ENCODE measurements around the gene L3MBTL4. TPM values are rescaled to one million over a fixed set of nuclear protein-coding genes. Genes with fewer than 3 reads are reported as not detected.

L3MBTL4 gene
- total RNA-seq, 1 experiment from 2014 or later, result 0.87 TPM

DNA sequence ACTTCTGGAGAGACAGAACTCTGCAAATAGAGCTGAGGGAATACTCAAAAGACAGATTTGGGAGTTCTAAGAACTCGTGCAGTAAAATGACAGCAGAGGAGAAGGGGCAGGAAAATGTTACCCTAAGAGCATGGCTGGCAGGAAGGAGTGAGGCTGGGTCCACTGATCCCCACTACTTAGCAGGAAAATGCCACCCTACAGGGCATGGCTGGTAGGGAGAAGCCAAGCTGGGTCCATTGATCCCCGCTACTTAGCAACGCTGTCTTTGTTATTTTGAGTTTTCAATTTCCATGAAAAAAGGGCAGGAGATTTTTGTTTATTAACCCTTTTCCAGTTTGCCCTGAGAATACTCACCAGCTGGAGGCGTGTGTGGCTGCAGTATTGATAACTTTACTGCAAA lies 419.1 kb downstream of the L3MBTL4 start:
- intact Hi-C loops (cut with micrococcal nuclease; ENCODE audit: unreplicated experiment), result no loop called here
- Histone ChIP-seq H3K36me3 (ENCODE audit: control insufficient read depth, insufficient read depth, low read length) (no peaks in the 10 kb centered on the region), H3K4me3 (ENCODE audit: low read depth in 2 of 2, low read length in 2 of 2) (no peak overlapping the region), H3K27me3 (ENCODE audit: control insufficient read depth, insufficient read depth, low read length) (no peaks in the 10 kb centered on the region), H3K27ac (ENCODE audit: low read length) (no peak overlapping the region), H3K4me1 (ENCODE audit: control insufficient read depth, insufficient read depth, low read length) (no peaks in the 10 kb centered on the region), H3K9me3 (ENCODE audit: control insufficient read depth, insufficient read depth, low read depth, low read length) (no peaks in the 10 kb centered on the region)
- DNase-seq (ENCODE audit: low read depth, low spot score) (no peak), ATAC-seq (no peak)
- BruUV-seq (replicated peaks), result no TSS peak
- CTCF ChIA-PET, result no interaction called here
- TF ChIP-seq, protein P1, sequence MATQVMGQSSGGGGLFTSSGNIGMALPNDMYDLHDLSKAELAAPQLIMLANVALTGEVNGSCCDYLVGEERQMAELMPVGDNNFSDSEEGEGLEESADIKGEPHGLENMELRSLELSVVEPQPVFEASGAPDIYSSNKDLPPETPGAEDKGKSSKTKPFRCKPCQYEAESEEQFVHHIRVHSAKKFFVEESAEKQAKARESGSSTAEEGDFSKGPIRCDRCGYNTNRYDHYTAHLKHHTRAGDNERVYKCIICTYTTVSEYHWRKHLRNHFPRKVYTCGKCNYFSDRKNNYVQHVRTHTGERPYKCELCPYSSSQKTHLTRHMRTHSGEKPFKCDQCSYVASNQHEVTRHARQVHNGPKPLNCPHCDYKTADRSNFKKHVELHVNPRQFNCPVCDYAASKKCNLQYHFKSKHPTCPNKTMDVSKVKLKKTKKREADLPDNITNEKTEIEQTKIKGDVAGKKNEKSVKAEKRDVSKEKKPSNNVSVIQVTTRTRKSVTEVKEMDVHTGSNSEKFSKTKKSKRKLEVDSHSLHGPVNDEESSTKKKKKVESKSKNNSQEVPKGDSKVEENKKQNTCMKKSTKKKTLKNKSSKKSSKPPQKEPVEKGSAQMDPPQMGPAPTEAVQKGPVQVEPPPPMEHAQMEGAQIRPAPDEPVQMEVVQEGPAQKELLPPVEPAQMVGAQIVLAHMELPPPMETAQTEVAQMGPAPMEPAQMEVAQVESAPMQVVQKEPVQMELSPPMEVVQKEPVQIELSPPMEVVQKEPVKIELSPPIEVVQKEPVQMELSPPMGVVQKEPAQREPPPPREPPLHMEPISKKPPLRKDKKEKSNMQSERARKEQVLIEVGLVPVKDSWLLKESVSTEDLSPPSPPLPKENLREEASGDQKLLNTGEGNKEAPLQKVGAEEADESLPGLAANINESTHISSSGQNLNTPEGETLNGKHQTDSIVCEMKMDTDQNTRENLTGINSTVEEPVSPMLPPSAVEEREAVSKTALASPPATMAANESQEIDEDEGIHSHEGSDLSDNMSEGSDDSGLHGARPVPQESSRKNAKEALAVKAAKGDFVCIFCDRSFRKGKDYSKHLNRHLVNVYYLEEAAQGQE (IDR thresholded peaks at IDR 0.05; ENCODE audit: insufficient read depth in 1 of 2, low read depth in 2 of 2, low read length in 1 of 2), result no peak
- no peak for TF ChIP-seq POLR2AphosphoS5 (IDR thresholded peaks at IDR 0.05; ENCODE audit: low read depth, low read length)
- TF ChIP-seq, protein P2, sequence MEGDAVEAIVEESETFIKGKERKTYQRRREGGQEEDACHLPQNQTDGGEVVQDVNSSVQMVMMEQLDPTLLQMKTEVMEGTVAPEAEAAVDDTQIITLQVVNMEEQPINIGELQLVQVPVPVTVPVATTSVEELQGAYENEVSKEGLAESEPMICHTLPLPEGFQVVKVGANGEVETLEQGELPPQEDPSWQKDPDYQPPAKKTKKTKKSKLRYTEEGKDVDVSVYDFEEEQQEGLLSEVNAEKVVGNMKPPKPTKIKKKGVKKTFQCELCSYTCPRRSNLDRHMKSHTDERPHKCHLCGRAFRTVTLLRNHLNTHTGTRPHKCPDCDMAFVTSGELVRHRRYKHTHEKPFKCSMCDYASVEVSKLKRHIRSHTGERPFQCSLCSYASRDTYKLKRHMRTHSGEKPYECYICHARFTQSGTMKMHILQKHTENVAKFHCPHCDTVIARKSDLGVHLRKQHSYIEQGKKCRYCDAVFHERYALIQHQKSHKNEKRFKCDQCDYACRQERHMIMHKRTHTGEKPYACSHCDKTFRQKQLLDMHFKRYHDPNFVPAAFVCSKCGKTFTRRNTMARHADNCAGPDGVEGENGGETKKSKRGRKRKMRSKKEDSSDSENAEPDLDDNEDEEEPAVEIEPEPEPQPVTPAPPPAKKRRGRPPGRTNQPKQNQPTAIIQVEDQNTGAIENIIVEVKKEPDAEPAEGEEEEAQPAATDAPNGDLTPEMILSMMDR (IDR thresholded peaks at IDR 0.05), result no peak
- in situ Hi-C loops (cut with HindIII; ENCODE audit: low pct_unique_long_range_greater_than_20kb, low sequenced_read_pairs), result no loop called here
- POLR2A ChIA-PET, result no interaction called here

- DNase-seq (ENCODE audit: low read depth, low spot score) (no peak), ATAC-seq (no peak)
- Histone ChIP-seq H3K27me3 (ENCODE audit: control insufficient read depth, insufficient read depth, low read length) (no peaks in the 10 kb centered on the region), H3K36me3 (ENCODE audit: control insufficient read depth, insufficient read depth, low read length) (no peaks in the 10 kb centered on the region), H3K4me1 (ENCODE audit: control insufficient read depth, insufficient read depth, low read length) (no peaks in the 10 kb centered on the region), H3K27ac (ENCODE audit: low read length) (no peak overlapping the region), H3K4me3 (ENCODE audit: low read depth in 2 of 2, low read length in 2 of 2) (no peak overlapping the region), H3K9me3 (ENCODE audit: control insufficient read depth, insufficient read depth, low read depth, low read length) (no peaks in the 10 kb centered on the region)
- TF ChIP-seq SIN3A (IDR thresholded peaks at IDR 0.05; ENCODE audit: borderline replicate concordance, insufficient read depth, low read depth, low read length) (no peak), POLR2AphosphoS5 (IDR thresholded peaks at IDR 0.05; ENCODE audit: low read depth, low read length) (no peak), TCF7L2 (IDR thresholded peaks at IDR 0.05; ENCODE audit: low read depth, low read length) (no peak)
- TF ChIP-seq, protein P1 (IDR thresholded peaks at IDR 0.05; ENCODE audit: insufficient read depth in 1 of 2, low read depth in 2 of 2, low read length in 1 of 2), result no peak
- TF ChIP-seq, protein P2 (IDR thresholded peaks at IDR 0.05), result no peak
- BruUV-seq (replicated peaks), result no TSS peak
- CTCF ChIA-PET, result no interaction called here
- in situ Hi-C loops (cut with HindIII; ENCODE audit: low pct_unique_long_range_greater_than_20kb, low sequenced_read_pairs) (no loop called here), intact Hi-C loops (cut with micrococcal nuclease; ENCODE audit: unreplicated experiment) (no loop called here)
- POLR2A ChIA-PET, result no interaction called here
Measured at GRCh38 chr18:5993938-5994337, 420.8 kb downstream of the L3MBTL4 start.

All from Panc1 (cell line).